SK-N-SH treated with all-trans-retinoic acid at 6 μM for 48 hours (cell line): ENCODE results near the gene ALAS1.

Experiments used
- ATAC-seq: fragments of 200-7000 bp; cut with Tn5 transposase; 3 replicates; pipeline ENCODE4 v1.9.1; 2020; ENCODE audit warnings: mild to moderate bottlenecking, moderate library complexity
- BACH2 ChIP-seq: fragments of 250-450 bp; sonication (Bioruptor Pico); IDR thresholded peaks from 2 replicates; pipeline ENCODE4 v1.9.0; 2021; ENCODE audit warnings: mild to moderate bottlenecking, borderline replicate concordance
- CSDC2 ChIP-seq: fragments of 250-450 bp; sonication (Bioruptor Pico); IDR thresholded peaks from 2 replicates; pipeline ENCODE4 v1.5.0; 2020; ENCODE audit warnings: mild to moderate bottlenecking, moderate library complexity
- ESRRG ChIP-seq: fragments of 250-450 bp; sonication (Bioruptor Pico); IDR thresholded peaks from 2 replicates; pipeline ENCODE4 v1.6.1; 2021; ENCODE audit warnings: mild to moderate bottlenecking
- GLIS3 ChIP-seq: fragments of 250-450 bp; sonication (Bioruptor Pico); IDR thresholded peaks from 2 replicates; pipeline ENCODE4 v1.5.0; 2020; ENCODE audit warnings: mild to moderate bottlenecking, moderate library complexity
- ISL1 ChIP-seq: fragments of 250-450 bp; sonication (Bioruptor Pico); IDR thresholded peaks from 2 replicates; pipeline ENCODE4 v2.1.2; 2022; ENCODE audit warnings: mild to moderate bottlenecking, moderate library complexity
- OSR1 ChIP-seq: fragments of 250-450 bp; sonication (Bioruptor Pico); IDR thresholded peaks from 2 replicates; pipeline ENCODE4 v1.8.0; 2022; ENCODE audit warnings: moderate library complexity, mild to moderate bottlenecking, inconsistent platforms
- PPARA ChIP-seq: fragments of 250-450 bp; sonication (Bioruptor Pico); IDR thresholded peaks from 2 replicates; pipeline ENCODE4 v1.5.0; 2020; ENCODE audit warnings: mild to moderate bottlenecking, borderline replicate concordance
- RARB ChIP-seq: fragments of 250-450 bp; sonication (Bioruptor Pico); IDR thresholded peaks from 2 replicates; pipeline ENCODE4 v1.8.0; 2021; ENCODE audit warnings: mild to moderate bottlenecking, moderate library complexity
- SNAI2 ChIP-seq: fragments of 250-450 bp; sonication (Bioruptor Pico); IDR thresholded peaks from 2 replicates; pipeline ENCODE4 v1.5.0; 2020; ENCODE audit warnings: mild to moderate bottlenecking, moderate library complexity
- TCF4 ChIP-seq: fragments of 250-450 bp; sonication (Bioruptor Pico); IDR thresholded peaks from 2 replicates; pipeline ENCODE4 v1.8.0; 2021; ENCODE audit warnings: mild to moderate bottlenecking, moderate library complexity, borderline replicate concordance
- TOX ChIP-seq: fragments of 250-450 bp; sonication (Bioruptor Pico); IDR thresholded peaks from 2 replicates; pipeline ENCODE4 v1.8.0; 2021; ENCODE audit warnings: mild to moderate bottlenecking, moderate library complexity, borderline replicate concordance
- ZC3H10 ChIP-seq: fragments of 250-450 bp; sonication (Bioruptor Pico); IDR thresholded peaks from 2 replicates; pipeline ENCODE4 v1.5.1; 2021; ENCODE audit warnings: mild to moderate bottlenecking, moderate library complexity
- ZFP30 ChIP-seq: fragments of 450-650 bp; formaldehyde crosslinking; IDR thresholded peaks from 2 replicates; pipeline ENCODE4 v1.5.0; 2022; ENCODE audit warnings: mild to moderate bottlenecking, moderate library complexity
- ZNF565 ChIP-seq: fragments of 450-650 bp; formaldehyde crosslinking; conservative IDR thresholded peaks from 2 replicates; pipeline ENCODE4 v1.5.0; 2020; ENCODE audit warnings: low read depth, mild to moderate bottlenecking, moderate library complexity
- ZNF8 ChIP-seq: fragments of 450-650 bp; formaldehyde crosslinking; IDR thresholded peaks from 2 replicates; pipeline ENCODE4 v1.5.0; 2020; ENCODE audit warnings: mild to moderate bottlenecking, moderate library complexity
- TF ChIP-seq, protein P1 (sequence below): fragments of 250-450 bp; sonication (Bioruptor Pico); IDR thresholded peaks from 2 replicates; pipeline ENCODE4 v1.5.0; 2020; ENCODE audit warnings: mild to moderate bottlenecking, moderate library complexity
- TF ChIP-seq, protein P2 (sequence below): fragments of 250-450 bp; sonication (Bioruptor Pico); IDR thresholded peaks from 2 replicates; pipeline ENCODE4 v1.8.0; 2021; ENCODE audit warnings: low read depth, mild to moderate bottlenecking, moderate library complexity, borderline replicate concordance
- TF ChIP-seq, protein P3 (sequence below): fragments of 250-450 bp; sonication (Bioruptor Pico); IDR thresholded peaks from 2 replicates; pipeline ENCODE4 v1.5.1; 2021; ENCODE audit warnings: mild to moderate bottlenecking, moderate library complexity
- TF ChIP-seq, protein P4 (sequence below): fragments of 250-450 bp; sonication (Bioruptor Pico); IDR thresholded peaks from 2 replicates; pipeline ENCODE4 v1.8.0; 2020; ENCODE audit warnings: mild to moderate bottlenecking, moderate library complexity, borderline replicate concordance

ALAS1 gene

DNA sequence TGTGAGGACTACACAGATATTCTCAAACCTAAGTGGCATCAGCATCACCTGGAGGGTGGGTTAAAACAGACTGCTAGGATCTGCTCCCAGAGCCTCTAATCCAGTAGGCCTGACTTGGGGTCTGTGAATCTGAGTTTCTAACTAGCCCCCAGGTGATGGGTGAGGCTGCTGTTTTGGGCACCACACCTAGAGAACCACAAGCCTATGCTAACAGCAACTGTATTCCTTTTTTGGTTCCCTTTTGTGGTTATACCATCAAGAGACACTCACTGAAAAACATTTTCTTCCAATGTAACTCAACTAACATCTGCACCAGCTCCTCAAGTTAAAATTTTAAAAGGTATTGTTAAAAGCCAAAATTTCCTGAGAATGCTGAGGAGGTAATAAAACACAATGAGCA is 64.5 kb downstream of the ALAS1 start:
- ATAC-seq = no peak
- TF ChIP-seq SNAI2 (CRISPR knock-in tag) (no peak), ZFP30 (CRISPR knock-in tag) (no peak), ZNF8 (CRISPR knock-in tag) (no peak), ZC3H10 (CRISPR knock-in tag) (no peak), TOX (CRISPR knock-in tag) (no peak), OSR1 (CRISPR knock-in tag) (no peak), ESRRG (CRISPR knock-in tag) (no peak), ZNF565 (CRISPR knock-in tag) (no peak), BACH2 (CRISPR knock-in tag) (no peak), TCF4 (CRISPR knock-in tag) (no peak), GLIS3 (no peak), ISL1 (CRISPR knock-in tag) (no peak), CSDC2 (no peak), PPARA (CRISPR knock-in tag) (no peak), RARB (CRISPR knock-in tag) (no peak)
- TF ChIP-seq, protein P1, sequence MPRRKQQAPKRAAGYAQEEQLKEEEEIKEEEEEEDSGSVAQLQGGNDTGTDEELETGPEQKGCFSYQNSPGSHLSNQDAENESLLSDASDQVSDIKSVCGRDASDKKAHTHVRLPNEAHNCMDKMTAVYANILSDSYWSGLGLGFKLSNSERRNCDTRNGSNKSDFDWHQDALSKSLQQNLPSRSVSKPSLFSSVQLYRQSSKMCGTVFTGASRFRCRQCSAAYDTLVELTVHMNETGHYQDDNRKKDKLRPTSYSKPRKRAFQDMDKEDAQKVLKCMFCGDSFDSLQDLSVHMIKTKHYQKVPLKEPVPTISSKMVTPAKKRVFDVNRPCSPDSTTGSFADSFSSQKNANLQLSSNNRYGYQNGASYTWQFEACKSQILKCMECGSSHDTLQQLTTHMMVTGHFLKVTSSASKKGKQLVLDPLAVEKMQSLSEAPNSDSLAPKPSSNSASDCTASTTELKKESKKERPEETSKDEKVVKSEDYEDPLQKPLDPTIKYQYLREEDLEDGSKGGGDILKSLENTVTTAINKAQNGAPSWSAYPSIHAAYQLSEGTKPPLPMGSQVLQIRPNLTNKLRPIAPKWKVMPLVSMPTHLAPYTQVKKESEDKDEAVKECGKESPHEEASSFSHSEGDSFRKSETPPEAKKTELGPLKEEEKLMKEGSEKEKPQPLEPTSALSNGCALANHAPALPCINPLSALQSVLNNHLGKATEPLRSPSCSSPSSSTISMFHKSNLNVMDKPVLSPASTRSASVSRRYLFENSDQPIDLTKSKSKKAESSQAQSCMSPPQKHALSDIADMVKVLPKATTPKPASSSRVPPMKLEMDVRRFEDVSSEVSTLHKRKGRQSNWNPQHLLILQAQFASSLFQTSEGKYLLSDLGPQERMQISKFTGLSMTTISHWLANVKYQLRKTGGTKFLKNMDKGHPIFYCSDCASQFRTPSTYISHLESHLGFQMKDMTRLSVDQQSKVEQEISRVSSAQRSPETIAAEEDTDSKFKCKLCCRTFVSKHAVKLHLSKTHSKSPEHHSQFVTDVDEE (CRISPR knock-in tag) = no peak
- TF ChIP-seq, protein P2, sequence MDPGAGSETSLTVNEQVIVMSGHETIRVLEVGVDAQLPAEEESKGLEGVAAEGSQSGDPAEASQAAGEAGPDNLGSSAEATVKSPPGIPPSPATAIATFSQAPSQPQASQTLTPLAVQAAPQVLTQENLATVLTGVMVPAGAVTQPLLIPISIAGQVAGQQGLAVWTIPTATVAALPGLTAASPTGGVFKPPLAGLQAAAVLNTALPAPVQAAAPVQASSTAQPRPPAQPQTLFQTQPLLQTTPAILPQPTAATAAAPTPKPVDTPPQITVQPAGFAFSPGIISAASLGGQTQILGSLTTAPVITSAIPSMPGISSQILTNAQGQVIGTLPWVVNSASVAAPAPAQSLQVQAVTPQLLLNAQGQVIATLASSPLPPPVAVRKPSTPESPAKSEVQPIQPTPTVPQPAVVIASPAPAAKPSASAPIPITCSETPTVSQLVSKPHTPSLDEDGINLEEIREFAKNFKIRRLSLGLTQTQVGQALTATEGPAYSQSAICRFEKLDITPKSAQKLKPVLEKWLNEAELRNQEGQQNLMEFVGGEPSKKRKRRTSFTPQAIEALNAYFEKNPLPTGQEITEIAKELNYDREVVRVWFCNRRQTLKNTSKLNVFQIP = no peak
- TF ChIP-seq, protein P3, sequence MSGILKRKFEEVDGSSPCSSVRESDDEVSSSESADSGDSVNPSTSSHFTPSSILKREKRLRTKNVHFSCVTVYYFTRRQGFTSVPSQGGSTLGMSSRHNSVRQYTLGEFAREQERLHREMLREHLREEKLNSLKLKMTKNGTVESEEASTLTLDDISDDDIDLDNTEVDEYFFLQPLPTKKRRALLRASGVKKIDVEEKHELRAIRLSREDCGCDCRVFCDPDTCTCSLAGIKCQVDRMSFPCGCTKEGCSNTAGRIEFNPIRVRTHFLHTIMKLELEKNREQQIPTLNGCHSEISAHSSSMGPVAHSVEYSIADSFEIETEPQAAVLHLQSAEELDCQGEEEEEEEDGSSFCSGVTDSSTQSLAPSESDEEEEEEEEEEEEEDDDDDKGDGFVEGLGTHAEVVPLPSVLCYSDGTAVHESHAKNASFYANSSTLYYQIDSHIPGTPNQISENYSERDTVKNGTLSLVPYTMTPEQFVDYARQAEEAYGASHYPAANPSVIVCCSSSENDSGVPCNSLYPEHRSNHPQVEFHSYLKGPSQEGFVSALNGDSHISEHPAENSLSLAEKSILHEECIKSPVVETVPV = no peak
- TF ChIP-seq, protein P4, sequence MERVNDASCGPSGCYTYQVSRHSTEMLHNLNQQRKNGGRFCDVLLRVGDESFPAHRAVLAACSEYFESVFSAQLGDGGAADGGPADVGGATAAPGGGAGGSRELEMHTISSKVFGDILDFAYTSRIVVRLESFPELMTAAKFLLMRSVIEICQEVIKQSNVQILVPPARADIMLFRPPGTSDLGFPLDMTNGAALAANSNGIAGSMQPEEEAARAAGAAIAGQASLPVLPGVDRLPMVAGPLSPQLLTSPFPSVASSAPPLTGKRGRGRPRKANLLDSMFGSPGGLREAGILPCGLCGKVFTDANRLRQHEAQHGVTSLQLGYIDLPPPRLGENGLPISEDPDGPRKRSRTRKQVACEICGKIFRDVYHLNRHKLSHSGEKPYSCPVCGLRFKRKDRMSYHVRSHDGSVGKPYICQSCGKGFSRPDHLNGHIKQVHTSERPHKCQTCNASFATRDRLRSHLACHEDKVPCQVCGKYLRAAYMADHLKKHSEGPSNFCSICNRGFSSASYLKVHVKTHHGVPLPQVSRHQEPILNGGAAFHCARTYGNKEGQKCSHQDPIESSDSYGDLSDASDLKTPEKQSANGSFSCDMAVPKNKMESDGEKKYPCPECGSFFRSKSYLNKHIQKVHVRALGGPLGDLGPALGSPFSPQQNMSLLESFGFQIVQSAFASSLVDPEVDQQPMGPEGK (CRISPR knock-in tag) = no peak
